ENCODE data around the gene WBP2.
"Not testable (repeated sequence)": the region's sequence is repeated elsewhere in the genome, so short reads cannot be mapped to it uniquely, and the experiment has no call there.

WBP2 gene

GRCh38 chr17:75873587-75874322, 18.6 kb upstream of the WBP2 start:
- Histone ChIP-seq H3K9me3 (ENCODE audit: control insufficient read depth, insufficient read depth, low read depth, low read length) (no peaks in the 10 kb centered on the region), H3K4me3 (ENCODE audit: low read depth, low read length) (no peak overlapping the region), H3K27ac (ENCODE audit: extremely low read depth, low read depth, low read length) (no peak overlapping the region), H3K4me1 (ENCODE audit: control insufficient read depth, insufficient read depth, low read length) (peaks cover 4% of the 10 kb centered on the region), H3K36me3 (ENCODE audit: control insufficient read depth in 2 of 2, insufficient read depth in 1 of 2, low read length in 2 of 2) (peaks cover 0 to 4% of the 10 kb centered on the region in 2 experiments; a peak in 1 of 3 replicates)
- ChIA-PET POLR2A (interaction anchor here (1.0 to 2.0 kb wide), 2 partner anchors 18 to 94 kb away, joined by 3 to 26 read pairs; partner anchors contain the start of gene WBP2), CTCF (interaction anchor here (0.5 to 7.6 kb wide), 7 partner anchors 9 to 308 kb away, joined by 3 to 84 read pairs (median 5); no protein-coding TSS in a partner anchor)
- TF ChIP-seq ZNF664 (tag by site-specific recombination; IDR thresholded peaks at IDR 0.05): peak; percentile 99
- TF ChIP-seq ZNF24 (tag by site-specific recombination; IDR thresholded peaks at IDR 0.05): 0 out of 2 replicates have a peak, but pooled peaks have one; percentile 47
- TF ChIP-seq SCRT2 (tag by site-specific recombination; IDR thresholded peaks at IDR 0.05): peak; percentile 89
- TF ChIP-seq SCRT1 (tag by site-specific recombination; IDR thresholded peaks at IDR 0.05; ENCODE audit: borderline replicate concordance): peak; percentile 67; the same call in 1 of the 2 replicates
- TF ChIP-seq PRDM6 (tag by site-specific recombination; IDR thresholded peaks at IDR 0.05): no peak

GRCh38 chr17:75872434-75873351, 17.6 kb upstream of the WBP2 start:
- no peak overlapping the region for H3K4me3 ChIP-seq (ENCODE audit: low read depth, low read length)
- H3K4me1 ChIP-seq (ENCODE audit: control insufficient read depth, insufficient read depth, low read length): peaks cover 4% of the 10 kb centered on the region
- CTCF ChIA-PET: interaction anchor here (0.6 to 7.6 kb wide), 7 partner anchors 8 to 828 kb away, joined by 3 to 84 read pairs (median 4); partner anchors contain the start of gene WBP2
- H3K36me3 ChIP-seq (ENCODE audit: control insufficient read depth in 2 of 2, insufficient read depth in 1 of 2, low read length in 2 of 2): peaks cover 0 to 4% of the 10 kb centered on the region in 2 experiments; a peak in 1 of 3 replicates
- POLR2A ChIA-PET: interaction anchor here (0.6 to 2.4 kb wide), 8 partner anchors 12 to 93 kb away, joined by 3 to 26 read pairs (median 4); partner anchors contain the start of genes FBF1, TRIM65, UNK and WBP2
- peak; percentile 47 for TF ChIP-seq SP2 (tag by site-specific recombination; IDR thresholded peaks at IDR 0.05)
- TF ChIP-seq ZBTB48 (tag by site-specific recombination; IDR thresholded peaks at IDR 0.05): peak; percentile 77; the same call in 1 of the 2 replicates
- no peak for TF ChIP-seq SALL2 (tag by site-specific recombination; IDR thresholded peaks at IDR 0.05; ENCODE audit: borderline replicate concordance)
- no peak for TF ChIP-seq ZNF10 (tag by site-specific recombination; IDR thresholded peaks at IDR 0.05)
- peak; percentile 64 for TF ChIP-seq SCRT2 (tag by site-specific recombination; IDR thresholded peaks at IDR 0.05)
- peak; percentile 96 for TF ChIP-seq ZBTB17 (tag by site-specific recombination; IDR thresholded peaks at IDR 0.05)
- no peak for TF ChIP-seq ZNF837 (tag by site-specific recombination; IDR thresholded peaks at IDR 0.05)
- peak; percentile 66; the same call in 1 of the 2 replicates for TF ChIP-seq KLF17 (tag by site-specific recombination; IDR thresholded peaks at IDR 0.05)
- TF ChIP-seq KLF1 (tag by site-specific recombination; IDR thresholded peaks at IDR 0.05): peak; percentile 60
- H3K27ac ChIP-seq (ENCODE audit: extremely low read depth, low read depth, low read length): peak overlapping the region; percentile 47
- no peaks in the 10 kb centered on the region for H3K9me3 ChIP-seq (ENCODE audit: control insufficient read depth, insufficient read depth, low read depth, low read length)

- not testable (repeated sequence) for H3K27ac ChIP-seq (ENCODE audit: extremely low read depth, low read depth, low read length); H3K36me3 ChIP-seq (ENCODE audit: control insufficient read depth in 2 of 2, insufficient read depth in 1 of 2, low read length in 2 of 2); H3K4me3 ChIP-seq (ENCODE audit: low read depth, low read length); H3K4me1 ChIP-seq (ENCODE audit: control insufficient read depth, insufficient read depth, low read length); H3K9me3 ChIP-seq (ENCODE audit: control insufficient read depth, insufficient read depth, low read depth, low read length)
- POLR2A ChIA-PET: interaction anchor here (1.0 kb wide), 1 partner anchor 15 kb away, joined by 3 read pairs; the partner anchor contains the start of gene WBP2
- CTCF ChIA-PET: interaction anchor here (1.0 to 7.6 kb wide), 3 partner anchors 9 to 87 kb away, joined by 4 to 84 read pairs (median 4); no protein-coding TSS in a partner anchor
- TF ChIP-seq KLF1 (tag by site-specific recombination; IDR thresholded peaks at IDR 0.05): peak; percentile 70
Measured at GRCh38 chr17:75870228-75870627, 15.1 kb upstream of the WBP2 start.

All from HEK293 (cell line).